PC-9 (cell line): ENCODE data around the gene SNTG2. TPM values are rescaled to one million over a fixed set of nuclear protein-coding genes. Genes with fewer than 3 reads are reported as not detected.

Source experiments
- BruUV-seq: library from RNA; stranded (reverse); fragments of 400-500 nt; replicated peaks from 2 replicates; lab custom pipeline; 2021; lab: Mats Ljungman, UMichigan
- CTCF ChIA-PET: fragments of 300-600 bp; sonication (Branson Sonifier 250); formaldehyde crosslinking; loops from one replicate; lab custom pipeline; 2022; ENCODE audit warnings: antibody characterized with exemption; lab: Charles Lee
- POLR2A ChIA-PET: fragments of 300-600 bp; sonication (Branson Sonifier 250); formaldehyde crosslinking; loops from one replicate; lab custom pipeline; 2022; ENCODE audit warnings: antibody characterized with exemption; ENCODE audit not compliant: unreplicated experiment; lab: Charles Lee
- DNase-seq, 2 experiments: peaks; one replicate each; pipeline versions ENCODE4 v3.0.0 to v3.0.0-alpha.2; 2015 to 2022; ENCODE audit warnings: mixed read lengths in 1 of 2
- H2AFZ ChIP-seq: fragments of 200-600 bp; sonication (generic); 2 replicates; pipeline ENCODE4 v1.8.1; 2017; ENCODE audit warnings: antibody characterized with exemption
- H3F3A ChIP-seq: fragments of 200-600 bp; sonication (generic); 2 replicates; pipeline ENCODE4 v1.8.1; 2017; ENCODE audit warnings: antibody characterized with exemption, mild to moderate bottlenecking, low read depth; ENCODE audit not compliant: insufficient read depth
- H3K27ac ChIP-seq: fragments of 200-600 bp; sonication (generic); 2 replicates; pipeline ENCODE4 v1.6.1; 2016; ENCODE audit warnings: mixed run types
- H3K27me3 ChIP-seq: fragments of 200-600 bp; sonication (generic); 2 replicates; pipeline ENCODE4 v1.6.1; 2016; ENCODE audit warnings: low read depth, mixed run types; ENCODE audit not compliant: insufficient read depth
- H3K36me3 ChIP-seq: fragments of 200-600 bp; sonication (generic); 2 replicates; pipeline ENCODE4 v1.6.1; 2016; ENCODE audit warnings: low read depth, mixed run types
- H3K4me1 ChIP-seq: fragments of 200-600 bp; sonication (generic); replicated peaks from 2 replicates; pipeline ENCODE4 v1.6.1; 2016; ENCODE audit warnings: mixed run types; ENCODE audit not compliant: insufficient read depth
- H3K4me2 ChIP-seq: fragments of 200-600 bp; sonication (generic); 2 replicates; pipeline ENCODE4 v1.6.1; 2017; ENCODE audit warnings: mixed run types
- H3K4me3 ChIP-seq: fragments of 200-600 bp; sonication (generic); 2 replicates; pipeline ENCODE4 v1.6.1; 2016; ENCODE audit warnings: mixed run types
- H3K79me2 ChIP-seq: fragments of 200-600 bp; sonication (generic); 2 replicates; pipeline ENCODE4 v1.6.1; 2017; ENCODE audit warnings: low read depth, mixed run types
- H3K9me2 ChIP-seq: fragments of 200-600 bp; sonication (generic); 2 replicates; pipeline ENCODE4 v1.8.1; 2017; ENCODE audit warnings: mild to moderate bottlenecking; ENCODE audit not compliant: insufficient read depth
- H3K9me3 ChIP-seq: fragments of 200-600 bp; sonication (generic); 2 replicates; pipeline ENCODE4 v1.8.1; 2016; ENCODE audit warnings: low read depth; ENCODE audit not compliant: insufficient read depth
- H4K20me1 ChIP-seq: fragments of 200-600 bp; sonication (generic); 2 replicates; pipeline ENCODE4 v1.8.1; 2017; ENCODE audit not compliant: insufficient read depth
- CTCF ChIP-seq: fragments of 200-600 bp; sonication (generic); conservative IDR thresholded peaks from 2 replicates; pipeline ENCODE4 v1.6.1; 2017; ENCODE audit warnings: mixed run types, antibody characterized with exemption, mild to moderate bottlenecking, moderate library complexity
- EZH2 ChIP-seq: fragments of 200-600 bp; sonication (generic); IDR thresholded peaks from 2 replicates; pipeline ENCODE4 v1.8.0; 2017; ENCODE audit warnings: antibody characterized with exemption, low read depth
- intact Hi-C: fragments of 100-400 bp; cut with micrococcal nuclease; formaldehyde crosslinking; loops from one replicate; pipeline ENCODE4 v1.10.0; 2022; ENCODE audit not compliant: unreplicated experiment
- total RNA-seq: library from RNA; stranded (reverse); gene quantifications from 2 replicates; pipeline ENCODE4 v1.2.3, GENCODE V29; 2021

The SNTG2 gene
- total RNA-seq, 1 experiment from 2014 or later: not detected

GRCh38 chr2:929011-929735, 21.5 kb upstream of the SNTG2 start:
- ChIA-PET CTCF (no interaction called here), POLR2A (no interaction called here)
- H3K4me2 ChIP-seq: no peak overlapping the region
- BruUV-seq: no TSS peak
- no peaks in the 10 kb centered on the region for H3K9me2 ChIP-seq
- no peak for DNase-seq
- no peaks in the 10 kb centered on the region for H4K20me1 ChIP-seq
- H3K79me2 ChIP-seq: no peaks in the 10 kb centered on the region
- H2AFZ ChIP-seq: no peak overlapping the region
- no peaks in the 10 kb centered on the region for H3K4me1 ChIP-seq
- intact Hi-C loops: no loop called here
- H3K36me3 ChIP-seq: no peaks in the 10 kb centered on the region
- no peak for TF ChIP-seq CTCF
- no peak for TF ChIP-seq EZH2
- no peak overlapping the region for H3K4me3 ChIP-seq
- no peaks in the 10 kb centered on the region for H3F3A ChIP-seq
- H3K27me3 ChIP-seq: peaks cover 86% of the 10 kb centered on the region
- H3K27ac ChIP-seq: no peak overlapping the region
- H3K9me3 ChIP-seq: no peaks in the 10 kb centered on the region

GRCh38 chr2:929925-930324, 20.7 kb upstream of the SNTG2 start:
- no peaks in the 10 kb centered on the region for H3K36me3 ChIP-seq
- ChIA-PET POLR2A (no interaction called here), CTCF (no interaction called here)
- DNase-seq: no peak
- no peak overlapping the region for H3K4me2 ChIP-seq
- H3K9me2 ChIP-seq: no peaks in the 10 kb centered on the region
- no peak overlapping the region for H2AFZ ChIP-seq
- intact Hi-C loops: no loop called here
- no peaks in the 10 kb centered on the region for H3F3A ChIP-seq
- no peaks in the 10 kb centered on the region for H3K79me2 ChIP-seq
- no TSS peak for BruUV-seq
- H3K4me3 ChIP-seq: no peak overlapping the region
- H3K27ac ChIP-seq: no peak overlapping the region
- peaks cover 85% of the 10 kb centered on the region for H3K27me3 ChIP-seq
- H4K20me1 ChIP-seq: no peaks in the 10 kb centered on the region
- no peaks in the 10 kb centered on the region for H3K4me1 ChIP-seq
- TF ChIP-seq EZH2 (no peak), CTCF (no peak)
- no peaks in the 10 kb centered on the region for H3K9me3 ChIP-seq

- no peak overlapping the region for H3K4me3 ChIP-seq
- H3K9me2 ChIP-seq: no peaks in the 10 kb centered on the region
- no peak overlapping the region for H3K4me2 ChIP-seq
- intact Hi-C loops: no loop called here
- H3K27me3 ChIP-seq: peaks cover 83% of the 10 kb centered on the region
- CTCF ChIA-PET: no interaction called here
- no peaks in the 10 kb centered on the region for H3K36me3 ChIP-seq
- H3K9me3 ChIP-seq: no peaks in the 10 kb centered on the region
- H4K20me1 ChIP-seq: no peaks in the 10 kb centered on the region
- TF ChIP-seq EZH2 (no peak), CTCF (no peak)
- H3K79me2 ChIP-seq: no peaks in the 10 kb centered on the region
- H3K27ac ChIP-seq: no peak overlapping the region
- BruUV-seq: no TSS peak
- no peaks in the 10 kb centered on the region for H3F3A ChIP-seq
- POLR2A ChIA-PET: no interaction called here
- no peak overlapping the region for H2AFZ ChIP-seq
- H3K4me1 ChIP-seq: no peaks in the 10 kb centered on the region
- DNase-seq: no peak
Observed at GRCh38 chr2:930935-931334, 19.7 kb upstream of the SNTG2 start.
